ENCODE results near the gene AHCY.

DNA sequence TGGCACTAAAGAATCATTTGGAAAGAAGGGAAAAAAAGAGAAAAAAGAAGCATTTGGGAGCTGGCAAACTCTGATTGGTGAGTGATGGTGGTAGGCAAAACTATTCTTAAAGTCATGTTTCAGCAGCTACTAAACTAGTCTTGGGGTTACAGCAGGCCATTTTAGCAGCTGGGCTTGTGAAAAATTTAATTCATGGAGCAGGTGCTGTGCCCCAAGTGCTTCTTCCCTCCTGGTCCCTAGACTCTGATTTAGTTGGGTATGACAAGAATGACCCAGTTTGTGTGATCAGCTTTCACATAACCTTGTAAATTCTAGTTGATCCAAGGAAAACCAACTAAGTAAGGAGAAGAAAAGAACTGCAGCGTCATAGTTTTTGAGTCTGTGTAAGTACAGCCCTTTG, 63.0 kb downstream of the AHCY start:
- TF ChIP-seq YY1 (IDR thresholded peaks at IDR 0.05; ENCODE audit: insufficient read depth, insufficient read length) (no peak), ZNF274 (IDR thresholded peaks at IDR 0.05; ENCODE audit: low read depth, low read length) (no peak), SUZ12 (IDR thresholded peaks at IDR 0.05; ENCODE audit: extremely low read depth, insufficient read depth, insufficient read length) (no peak)

Measured in NT2/D1 (cell line).